Liver (tissue), 9 donors: ENCODE measurements around the gene ZC3HAV1. TPM values are rescaled to one million over a fixed set of nuclear protein-coding genes. Genes with fewer than 3 reads are reported as not detected.
"Not testable (repeated sequence)": the region's sequence is repeated elsewhere in the genome, so short reads cannot be mapped to it uniquely, and the experiment has no call there.

Experiments
- DNase-seq: peaks from one replicate; pipeline ENCODE4 v3.0.0-alpha.2; 2017; ENCODE audit warnings: low spot score
- H3K27ac ChIP-seq, 2 donors: one replicate each; pipeline ENCODE4 v1.7.0; 2013; ENCODE audit warnings: inconsistent platforms in 2 of 2, low read length in 2 of 2, control low read depth in 1 of 2, low read depth in 1 of 2, mild to moderate bottlenecking in 1 of 2
- H3K27me3 ChIP-seq, 4 donors: one replicate each; pipeline versions ENCODE4 v1.6.1 to v1.7.0; 2013; ENCODE audit warnings: low read length in 3 of 4, inconsistent platforms in 1 of 4, mild to moderate bottlenecking in 1 of 4, moderate library complexity in 1 of 4; ENCODE audit not compliant: control insufficient read depth in 4 of 4, insufficient read depth in 4 of 4
- H3K36me3 ChIP-seq, 4 donors: one replicate each; pipeline versions ENCODE4 v1.6.1 to v1.7.0; 2013; ENCODE audit warnings: low read length in 3 of 4, mild to moderate bottlenecking in 3 of 4, low read depth in 1 of 4, moderate library complexity in 1 of 4; ENCODE audit not compliant: control insufficient read depth in 4 of 4, insufficient read depth in 3 of 4
- H3K4me1 ChIP-seq, 4 donors: one replicate each; pipeline versions ENCODE4 v1.6.1 to v1.7.0; 2013; ENCODE audit warnings: low read length in 3 of 4, mild to moderate bottlenecking in 3 of 4, moderate library complexity in 1 of 4; ENCODE audit not compliant: control insufficient read depth in 4 of 4, insufficient read depth in 4 of 4
- H3K4me3 ChIP-seq, 3 donors: one replicate each; pipeline versions ENCODE4 v1.6.1 to v1.7.0; 2013; ENCODE audit warnings: low read length in 3 of 3, control low read depth in 1 of 3, low read depth in 1 of 3, mild to moderate bottlenecking in 1 of 3
- H3K9ac ChIP-seq, 2 donors: one replicate each; pipeline ENCODE4 v1.7.0; 2013; ENCODE audit warnings: low read length in 2 of 2, mild to moderate bottlenecking in 2 of 2, moderate library complexity in 2 of 2, control low read depth in 1 of 2, low read depth in 1 of 2
- H3K9me3 ChIP-seq, 4 donors: one replicate each; pipeline versions ENCODE4 v1.6.1 to v1.7.0; 2013; ENCODE audit warnings: low read length in 3 of 4; ENCODE audit not compliant: control insufficient read depth in 4 of 4
- EGR1 ChIP-seq, 2 donors: IDR thresholded peaks; 2 replicates each; pipeline ENCODE4 v1.6.1; 2016 to 2018; ENCODE audit warnings: antibody characterized with exemption in 2 of 2, low read depth in 2 of 2
- FOXA1 ChIP-seq: IDR thresholded peaks from 2 replicates; pipeline ENCODE4 v1.6.1; 2016; ENCODE audit warnings: antibody characterized with exemption
- FOXA2 ChIP-seq: IDR thresholded peaks from 2 replicates; pipeline ENCODE4 v1.6.1; 2016; ENCODE audit warnings: antibody characterized with exemption
- GABPA ChIP-seq, 2 donors: IDR thresholded peaks in 1 of 2; conservative IDR thresholded peaks in 1 of 2; 2 replicates each; pipeline ENCODE4 v1.6.1; 2016; ENCODE audit warnings: antibody characterized with exemption in 2 of 2, mild to moderate bottlenecking in 1 of 2, moderate library complexity in 1 of 2
- HNF4A ChIP-seq, 2 donors: conservative IDR thresholded peaks; 2 replicates each; pipeline ENCODE4 v1.6.1; 2016; ENCODE audit warnings: antibody characterized with exemption in 2 of 2, mild to moderate bottlenecking in 2 of 2
- HNF4G ChIP-seq: IDR thresholded peaks from 2 replicates; pipeline ENCODE4 v1.6.1; 2016; ENCODE audit warnings: antibody characterized with exemption
- JUND ChIP-seq, 2 donors: IDR thresholded peaks; 2 replicates each; pipeline ENCODE4 v1.6.1; 2016; ENCODE audit warnings: antibody characterized with exemption in 2 of 2
- MAX ChIP-seq: IDR thresholded peaks from 2 replicates; pipeline ENCODE4 v1.6.1; 2016; ENCODE audit warnings: antibody characterized with exemption
- RAD21 ChIP-seq, 2 donors: IDR thresholded peaks; 2 replicates each; pipeline ENCODE4 v1.6.1; 2016; ENCODE audit warnings: antibody characterized with exemption in 2 of 2, mild to moderate bottlenecking in 2 of 2
- REST ChIP-seq: IDR thresholded peaks from 2 replicates; pipeline ENCODE4 v1.6.1; 2016; ENCODE audit warnings: antibody characterized with exemption, mild to moderate bottlenecking
- RXRA ChIP-seq, 2 donors: IDR thresholded peaks; 2 replicates each; pipeline ENCODE4 v1.6.1; 2017 to 2018; ENCODE audit warnings: antibody characterized with exemption in 2 of 2, mild to moderate bottlenecking in 1 of 2
- SP1 ChIP-seq: IDR thresholded peaks from 2 replicates; pipeline ENCODE4 v1.6.1; 2018; ENCODE audit warnings: antibody characterized with exemption, mild to moderate bottlenecking
- TAF1 ChIP-seq: conservative IDR thresholded peaks from 2 replicates; pipeline ENCODE4 v1.6.1; 2016; ENCODE audit warnings: antibody characterized with exemption, mild to moderate bottlenecking
- YY1 ChIP-seq: IDR thresholded peaks from 2 replicates; pipeline ENCODE4 v1.6.1; 2016; ENCODE audit warnings: antibody characterized with exemption, mild to moderate bottlenecking
- WGBS: extraction: QIAGEN DNeasy Blood & Tissue Kit; methylation state at CpG from one replicate; pipeline ENCODE4 v1.1.7; 2013; 5-methylcytosine and 5-hydroxymethylcytosine counted together
- polyA plus RNA-seq, 2 donors: library from polyadenylated mRNA; stranded (reverse) in 1 of 2; unstranded in 1 of 2; fragments of 200-250 nt in 1 of 2; fragments of >200 nt in 1 of 2; fragmentation: Nextera tagmentation in 1 of 2; extraction: Ambion mirVana in 1 of 2; gene quantifications; one replicate each; pipeline versions ENCODE4 v1.2.1 to v1.2.3, GENCODE V29; 2013 to 2015
- total RNA-seq, 2 donors: library from RNA; depleted of rRNA; stranded (reverse); fragments of >200 nt; gene quantifications; one replicate each; pipeline ENCODE4 v1.2.3, GENCODE V29; 2014
- TF ChIP-seq, protein P1 (sequence below): IDR thresholded peaks from 2 replicates; pipeline ENCODE4 v1.6.1; 2016; ENCODE audit warnings: antibody characterized with exemption
- TF ChIP-seq, protein P2 (sequence below): IDR thresholded peaks from 2 replicates; pipeline ENCODE4 v1.6.1; 2016; ENCODE audit warnings: antibody characterized with exemption
- donor health status: healthy.
- donor health status: healthy.
- donor health status: healthy.
- donor health status: healthy.
- donor health status: healthy.

ZC3HAV1 gene
- total and polyA plus RNA-seq, 4 donors = 6.6 to 40.5 (median 16.5) TPM

GRCh38 chr7:139132887-139133286 is 23.4 kb upstream of the ZC3HAV1 start:
- Histone ChIP-seq H3K4me1 (peaks cover 3 to 8% (median 6%) of the 10 kb centered on the region in 4 donors), H3K9ac (no peak overlapping the region), H3K4me3 (peak overlapping the region in 2 of 3 donors; percentile 55 to 80), H3K27me3 (no peaks in the 10 kb centered on the region), H3K27ac (no peak overlapping the region), H3K9me3 (no peaks in the 10 kb centered on the region), H3K36me3 (peaks cover 0 to 2% (median 0%) of the 10 kb centered on the region in 4 donors)
- WGBS = 54% methylated on average over 6 of the region's 6 CpGs
- no peak for TF ChIP-seq HNF4G
- TF ChIP-seq FOXA2 = no peak
- no peak for TF ChIP-seq FOXA1
- TF ChIP-seq RXRA (IDR thresholded peaks at IDR 0.05) = no peak
- no peak for TF ChIP-seq MAX
- TF ChIP-seq, protein P1, sequence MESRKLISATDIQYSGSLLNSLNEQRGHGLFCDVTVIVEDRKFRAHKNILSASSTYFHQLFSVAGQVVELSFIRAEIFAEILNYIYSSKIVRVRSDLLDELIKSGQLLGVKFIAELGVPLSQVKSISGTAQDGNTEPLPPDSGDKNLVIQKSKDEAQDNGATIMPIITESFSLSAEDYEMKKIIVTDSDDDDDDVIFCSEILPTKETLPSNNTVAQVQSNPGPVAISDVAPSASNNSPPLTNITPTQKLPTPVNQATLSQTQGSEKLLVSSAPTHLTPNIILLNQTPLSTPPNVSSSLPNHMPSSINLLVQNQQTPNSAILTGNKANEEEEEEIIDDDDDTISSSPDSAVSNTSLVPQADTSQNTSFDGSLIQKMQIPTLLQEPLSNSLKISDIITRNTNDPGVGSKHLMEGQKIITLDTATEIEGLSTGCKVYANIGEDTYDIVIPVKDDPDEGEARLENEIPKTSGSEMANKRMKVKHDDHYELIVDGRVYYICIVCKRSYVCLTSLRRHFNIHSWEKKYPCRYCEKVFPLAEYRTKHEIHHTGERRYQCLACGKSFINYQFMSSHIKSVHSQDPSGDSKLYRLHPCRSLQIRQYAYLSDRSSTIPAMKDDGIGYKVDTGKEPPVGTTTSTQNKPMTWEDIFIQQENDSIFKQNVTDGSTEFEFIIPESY = no peak
- no peak for TF ChIP-seq EGR1 (IDR thresholded peaks at IDR 0.05; ENCODE audit: low read depth in 2 of 2)
- TF ChIP-seq, protein P2, sequence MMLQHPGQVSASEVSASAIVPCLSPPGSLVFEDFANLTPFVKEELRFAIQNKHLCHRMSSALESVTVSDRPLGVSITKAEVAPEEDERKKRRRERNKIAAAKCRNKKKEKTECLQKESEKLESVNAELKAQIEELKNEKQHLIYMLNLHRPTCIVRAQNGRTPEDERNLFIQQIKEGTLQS = no peak
- no peak for TF ChIP-seq GABPA (IDR thresholded peaks at IDR 0.05 in 1 of 2, conservative IDR thresholded peaks at IDR 0.05 in 1 of 2)
- no peak for DNase-seq

DNA sequence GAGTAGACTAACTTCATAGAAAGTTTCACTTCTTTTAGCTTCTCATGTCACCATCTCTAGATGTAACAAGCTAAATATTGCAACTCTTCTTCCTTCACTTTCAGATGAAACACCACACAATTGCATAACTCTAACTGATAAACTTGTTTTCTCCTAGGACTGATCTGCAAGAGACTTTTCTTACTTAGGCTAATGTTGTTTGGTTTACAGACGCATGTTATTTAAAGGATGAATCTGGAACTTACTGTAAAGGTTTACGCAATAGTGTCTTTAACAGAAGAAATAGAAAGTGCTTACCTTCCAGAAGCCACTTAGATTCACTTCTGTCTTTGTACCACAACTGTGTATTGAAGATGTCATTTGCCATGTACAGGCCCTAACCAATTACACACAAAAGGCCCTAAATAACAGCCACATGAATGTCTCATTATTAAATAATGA is 22.1 kb upstream of the ZC3HAV1 start:
- no peak overlapping the region for H3K4me3 ChIP-seq
- H3K4me1 ChIP-seq = peaks cover 3 to 8% (median 6%) of the 10 kb centered on the region in 4 donors
- H3K27ac ChIP-seq = no peak overlapping the region
- WGBS = 87% methylated on average over 2 of the region's 2 CpGs
- no peaks in the 10 kb centered on the region for H3K27me3 ChIP-seq
- TF ChIP-seq, protein P1 = no peak
- TF ChIP-seq JUND (IDR thresholded peaks at IDR 0.05) (no peak), HNF4A (conservative IDR thresholded peaks at IDR 0.05) (no peak), GABPA (IDR thresholded peaks at IDR 0.05 in 1 of 2, conservative IDR thresholded peaks at IDR 0.05 in 1 of 2) (no peak), RAD21 (IDR thresholded peaks at IDR 0.05) (no peak), EGR1 (IDR thresholded peaks at IDR 0.05; ENCODE audit: low read depth in 2 of 2) (no peak), MAX (no peak), SP1 (no peak), TAF1 (no peak), YY1 (no peak), REST (no peak)
- DNase-seq = no peak
- H3K9me3 ChIP-seq = no peaks in the 10 kb centered on the region
- H3K9ac ChIP-seq = no peak overlapping the region
- peaks cover 0 to 1% (median 0%) of the 10 kb centered on the region in 4 donors for H3K36me3 ChIP-seq

DNA sequence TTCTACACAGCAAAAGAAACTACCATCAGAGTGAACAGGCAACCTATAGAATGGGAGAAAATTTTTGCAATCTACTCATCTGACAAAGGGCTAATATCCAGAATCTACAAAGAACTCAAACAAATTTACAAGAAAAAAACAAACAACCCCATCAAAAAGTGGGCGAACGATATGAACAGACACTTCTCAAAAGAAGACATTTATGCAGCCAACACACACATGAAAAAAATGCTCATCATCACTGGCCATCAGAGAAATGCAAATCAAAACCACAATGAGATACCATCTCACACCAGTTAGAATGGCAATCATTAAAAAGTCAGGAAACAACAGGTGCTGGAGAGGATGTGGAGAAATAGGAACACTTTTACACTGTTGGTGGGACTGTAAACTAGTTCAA is 20.3 kb upstream of the ZC3HAV1 start:
- H3K27me3 ChIP-seq, H3K9me3 ChIP-seq, H3K9ac ChIP-seq, H3K4me3 ChIP-seq, H3K4me1 ChIP-seq, DNase-seq, H3K36me3 ChIP-seq, H3K27ac ChIP-seq: not testable (repeated sequence)
- 91% methylated on average over 2 of the region's 2 CpGs for whole genome bisulfite sequencing
